ENCODE data around the gene SNX27. TPM values are rescaled to one million over a fixed set of nuclear protein-coding genes. Genes with fewer than 3 reads are reported as not detected.
"Not testable (repeated sequence)": the region's sequence is repeated elsewhere in the genome, so short reads cannot be mapped to it uniquely, and the experiment has no call there.

The SNX27 gene
- polyA plus RNA-seq, 1 donor, result 18.9 TPM

DNA sequence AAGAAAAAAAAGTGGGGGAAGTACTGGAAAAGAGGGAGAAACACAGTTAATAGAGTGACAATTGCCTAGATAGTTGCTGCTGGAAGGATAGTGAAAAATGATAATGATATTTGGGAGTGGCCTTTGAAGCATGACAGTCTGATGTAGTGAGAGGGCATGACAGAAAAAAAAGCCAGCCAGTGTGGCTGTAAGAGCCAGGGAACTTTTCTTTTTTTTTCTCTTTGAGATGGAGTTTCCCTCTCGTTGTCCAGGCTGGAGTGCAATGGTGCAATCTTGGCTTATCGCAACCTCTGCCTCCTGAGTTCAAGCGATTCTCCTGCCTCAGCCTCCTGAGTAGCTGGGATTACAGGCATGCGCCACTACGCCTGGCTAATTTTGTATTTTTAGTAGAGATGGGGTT lies 9.3 kb upstream of the SNX27 start:
- not testable (repeated sequence) for DNase-seq (ENCODE audit: low read depth)

- no peak for DNase-seq (ENCODE audit: low read depth)
These were observed 7.6 kb upstream of the SNX27 start for GRCh38 chr1:151604291-151604690.

DNA sequence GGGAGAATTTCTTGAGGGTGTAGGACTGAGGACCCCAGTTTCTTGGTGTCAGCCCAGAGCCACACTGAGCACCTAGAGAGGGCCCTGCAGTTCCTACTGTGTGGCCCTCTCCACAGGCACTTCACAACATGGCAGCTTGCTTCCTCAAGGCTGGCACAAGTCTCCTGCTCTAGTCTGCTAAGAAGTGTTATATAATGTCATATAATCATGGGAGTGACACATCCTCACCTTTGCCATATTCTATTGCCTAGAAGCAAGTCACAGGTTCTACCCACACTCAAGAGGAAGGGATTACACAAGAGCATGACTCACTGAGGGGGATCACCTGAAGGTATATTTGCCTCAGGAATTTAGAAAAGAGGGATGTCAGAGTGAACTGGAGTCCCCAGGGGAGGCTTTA lies 5.5 kb upstream of the SNX27 start:
- DNase-seq (ENCODE audit: low read depth), result no peak

GRCh38 chr1:151606857-151607256 lies 5.0 kb upstream of the SNX27 start:
- DNase-seq (ENCODE audit: low read depth), result no peak

- no peak for DNase-seq (ENCODE audit: low read depth)
These were observed 1.7 kb upstream of the SNX27 start for GRCh38 chr1:151610142-151610541.

GRCh38 chr1:151611288-151611790 lies 511 bp upstream of the SNX27 start:
- no peak for DNase-seq (ENCODE audit: low read depth)

DNA sequence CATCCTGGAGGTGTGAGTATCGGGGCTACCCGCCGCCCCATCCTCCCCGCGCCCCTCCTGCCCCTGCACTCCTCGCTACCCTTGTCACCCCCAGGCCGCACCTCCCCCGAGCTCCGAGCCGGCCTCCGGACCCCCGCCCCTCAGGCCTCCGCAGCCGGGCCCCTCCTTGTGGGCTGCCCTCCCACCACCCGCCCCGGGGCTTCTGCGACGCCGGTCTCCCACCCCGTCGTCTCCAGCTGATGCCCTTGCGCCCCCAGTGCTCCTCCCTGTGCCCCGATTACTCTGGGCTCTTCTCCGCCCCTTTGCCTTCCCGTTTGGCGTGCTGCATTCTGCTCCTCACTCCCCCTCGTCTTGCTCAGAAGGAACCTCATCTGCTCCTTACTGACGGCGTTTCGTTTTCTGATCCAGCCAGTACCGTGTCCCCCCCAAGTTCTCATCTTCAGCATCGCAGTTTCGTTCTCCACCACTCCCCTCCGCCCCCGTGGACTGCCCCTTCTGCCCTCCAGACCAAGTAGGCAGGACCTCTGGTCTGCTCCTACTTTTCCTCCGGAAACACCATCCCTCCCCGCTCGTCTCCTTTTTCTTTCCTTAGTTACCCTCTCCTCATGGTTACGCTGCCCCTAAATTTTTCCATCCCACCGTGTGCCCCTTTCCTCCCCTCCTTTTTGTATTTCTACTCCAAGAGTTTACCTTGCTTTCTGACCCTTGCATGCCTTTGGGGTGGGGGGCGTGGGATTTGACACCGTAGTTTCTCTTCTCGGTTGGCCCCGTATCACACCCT lies 841 bp downstream of the SNX27 start:
- no peak for DNase-seq (ENCODE audit: low read depth)

- no peak for DNase-seq (ENCODE audit: low read depth)
These were observed 1.5 kb downstream of the SNX27 start for GRCh38 chr1:151613282-151613780.

GRCh38 chr1:151615711-151616504 lies 4.1 kb downstream of the SNX27 start:
- DNase-seq (ENCODE audit: low read depth), result no peak

DNA sequence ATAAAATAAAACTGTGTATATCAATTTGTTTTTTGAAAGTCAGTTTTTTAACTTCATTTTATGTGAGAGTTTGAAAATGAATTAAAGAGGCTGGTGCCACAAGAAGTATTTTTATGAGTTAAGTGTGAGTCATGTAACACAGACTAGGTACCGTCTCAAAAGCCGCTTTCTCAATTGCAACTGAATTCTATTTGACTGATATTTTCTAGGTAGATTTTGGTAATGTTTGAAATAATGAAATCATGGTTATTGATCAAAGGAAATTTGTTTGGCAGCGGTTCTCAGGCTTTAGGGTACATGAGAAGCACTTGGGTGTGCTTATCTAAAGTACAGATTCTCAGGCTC lies 4.6 kb downstream of the SNX27 start:
- no peak for DNase-seq (ENCODE audit: low read depth)

GRCh38 chr1:151618003-151618402 lies 6.2 kb downstream of the SNX27 start:
- no peak for DNase-seq (ENCODE audit: low read depth)

- no peak for DNase-seq (ENCODE audit: low read depth)
These were observed 6.6 kb downstream of the SNX27 start for GRCh38 chr1:151618470-151618869.

DNA sequence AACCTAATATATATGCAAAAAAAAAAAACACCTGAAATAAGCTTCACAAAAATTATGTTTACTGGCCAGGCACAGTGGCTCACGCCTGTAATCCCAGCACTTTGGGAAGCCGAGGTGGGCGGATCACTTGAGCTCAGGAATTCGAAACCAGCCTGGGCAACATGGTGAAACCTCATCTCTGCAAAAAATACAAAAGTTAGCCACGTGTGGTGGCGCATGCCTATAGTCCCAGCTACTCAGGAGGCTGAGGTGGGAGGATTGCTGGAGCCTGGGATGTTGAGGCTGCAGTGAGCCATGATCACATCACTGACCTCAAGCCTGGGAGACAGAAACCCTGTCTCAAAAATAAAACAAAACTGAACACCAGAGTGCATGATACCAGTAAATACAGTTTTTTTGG lies 7.1 kb downstream of the SNX27 start:
- not testable (repeated sequence) for DNase-seq (ENCODE audit: low read depth)

GRCh38 chr1:151619489-151620093 lies 7.7 kb downstream of the SNX27 start:
- no peak for DNase-seq (ENCODE audit: low read depth)

- no peak for DNase-seq (ENCODE audit: low read depth)
These were observed 8.4 kb downstream of the SNX27 start for GRCh38 chr1:151620286-151620685.

DNA sequence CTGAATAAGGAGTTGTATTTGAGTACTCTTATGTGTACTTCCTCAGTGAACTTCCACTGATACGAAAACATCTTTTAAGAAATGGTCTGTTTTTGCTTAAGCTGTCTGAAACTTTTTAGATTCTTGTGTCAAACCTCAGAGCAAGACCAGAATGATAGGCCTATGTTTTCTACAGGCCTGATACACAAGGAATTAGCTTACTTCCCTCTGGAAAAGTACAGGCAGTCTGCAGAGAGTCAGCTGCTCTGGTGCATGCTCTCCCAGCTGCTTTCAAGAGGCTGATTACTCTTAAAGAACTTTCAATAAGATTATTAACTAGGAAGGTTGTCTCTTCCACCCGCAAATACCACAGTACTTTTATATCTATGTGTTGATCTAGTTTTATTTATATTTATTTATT lies 9.5 kb downstream of the SNX27 start:
- no peak for DNase-seq (ENCODE audit: low read depth)

GRCh38 chr1:151624783-151625182 lies 12.9 kb downstream of the SNX27 start:
- no peak for DNase-seq (ENCODE audit: low read depth)

- DNase-seq (ENCODE audit: low read depth), result no peak
These were observed 15.0 kb downstream of the SNX27 start for GRCh38 chr1:151626740-151627334.

DNA sequence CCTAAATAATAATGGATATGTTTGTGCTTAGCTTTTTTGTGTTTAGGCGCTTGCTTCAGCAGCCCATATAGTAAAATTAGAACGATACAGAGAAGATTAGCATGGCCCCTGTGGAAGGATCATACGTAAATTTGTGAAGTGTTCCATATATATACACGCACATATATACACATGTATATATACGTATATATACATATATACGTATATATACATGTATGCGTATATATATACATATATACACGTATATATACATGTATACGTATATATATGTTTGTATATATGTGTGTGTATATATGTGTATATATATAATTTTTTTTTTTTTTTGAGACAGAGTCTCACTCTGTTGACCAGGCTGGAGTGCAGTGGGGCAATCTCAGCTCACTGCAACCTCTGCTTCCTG lies 17.4 kb downstream of the SNX27 start:
- DNase-seq (ENCODE audit: low read depth), result no peak

GRCh38 chr1:151635479-151636072 lies 23.7 kb downstream of the SNX27 start:
- no peak for DNase-seq (ENCODE audit: low read depth)

DNA sequence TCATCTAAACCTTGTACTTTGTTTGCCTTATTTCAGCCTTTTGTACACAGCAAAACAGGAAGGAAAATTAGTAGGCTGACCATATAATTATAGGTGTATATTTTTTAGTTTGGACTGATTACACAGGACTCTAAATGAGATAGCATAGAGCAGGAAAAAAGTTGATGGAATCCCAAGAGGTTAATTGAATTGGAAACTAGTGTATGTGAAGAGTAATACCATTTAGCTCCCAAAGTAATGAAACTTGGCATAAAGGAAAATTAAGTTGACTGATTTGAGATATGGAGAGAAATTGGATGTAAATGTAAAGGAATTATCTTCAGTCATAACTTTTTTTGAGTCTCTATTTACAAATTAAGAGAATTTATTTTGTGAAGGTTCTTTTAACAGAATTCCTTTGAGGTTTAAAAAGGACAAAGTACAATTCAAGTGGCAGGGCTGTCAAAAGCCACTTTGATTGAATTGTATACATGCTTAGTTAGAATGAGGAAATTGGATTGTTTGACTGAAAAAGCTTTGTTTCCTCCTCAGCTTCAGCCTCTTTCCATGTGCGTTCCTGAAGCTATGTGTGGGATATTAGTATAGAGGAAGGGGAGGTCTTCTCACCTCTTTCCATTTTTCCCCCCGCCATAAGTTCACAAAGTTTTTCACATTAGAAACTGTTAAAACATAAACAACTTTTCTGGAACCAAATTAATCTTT lies 26.4 kb downstream of the SNX27 start:
- no peak for DNase-seq (ENCODE audit: low read depth)
